ENCODE results near the gene SIAE. TPM values are rescaled to one million over a fixed set of nuclear protein-coding genes. Genes with fewer than 3 reads are reported as not detected.

SIAE gene
- total RNA-seq, 3 donors from 2014 or later (not counting 1 experiment from before 2014, with no cell fraction given), result 2.5 to 5.4 (median 2.5) TPM

GRCh38 chr11:124699547-124699946, 26.0 kb upstream of the SIAE start:
- 71% methylated on average over 1 of the region's 1 CpG for WGBS (ENCODE audit: insufficient coverage)
- H3K36me3 ChIP-seq (ENCODE audit: control insufficient read depth, insufficient read depth, low read length), result no peaks in the 10 kb centered on the region
- DNase-seq (no peak), ATAC-seq (no peak)
- peaks cover 3% of the 10 kb centered on the region for H3K27me3 ChIP-seq (ENCODE audit: control insufficient read depth, insufficient read depth, low read length)
- Mint-ChIP-seq H3K27me3 (ENCODE audit: low read depth in 2 of 2) (peaks cover 26 to 31% of the 10 kb centered on the region in 2 donors), H3K4me1 (no peaks in the 10 kb centered on the region), H3K36me3 (no peaks in the 10 kb centered on the region), H3K27ac (no peak overlapping the region), H3K4me3 (no peak overlapping the region), H3K9me3 (no peaks in the 10 kb centered on the region)
- no peaks in the 10 kb centered on the region for H3K9me3 ChIP-seq (ENCODE audit: control insufficient read depth, insufficient read depth, low read length)
- no peak for TF ChIP-seq CTCF (IDR thresholded peaks at IDR 0.05)
- no peak overlapping the region for H3K4me3 ChIP-seq (ENCODE audit: low read length)
- intact Hi-C loops (cut with micrococcal nuclease), result no loop called here
- H3K27ac ChIP-seq (ENCODE audit: low read length), result no peak overlapping the region
- no peaks in the 10 kb centered on the region for H3K4me1 ChIP-seq (ENCODE audit: control insufficient read depth, insufficient read depth, low read length)

- Histone ChIP-seq H3K36me3 (ENCODE audit: control insufficient read depth, insufficient read depth, low read length) (no peaks in the 10 kb centered on the region), H3K9me3 (ENCODE audit: control insufficient read depth, insufficient read depth, low read length) (no peaks in the 10 kb centered on the region), H3K4me1 (ENCODE audit: control insufficient read depth, insufficient read depth, low read length) (no peaks in the 10 kb centered on the region), H3K27me3 (ENCODE audit: control insufficient read depth, insufficient read depth, low read length) (no peaks in the 10 kb centered on the region), H3K27ac (ENCODE audit: low read length) (no peak overlapping the region), H3K4me3 (ENCODE audit: low read length) (no peak overlapping the region)
- peaks cover 7 to 24% of the 10 kb centered on the region in 2 donors for H3K27me3 Mint-ChIP-seq (ENCODE audit: low read depth in 2 of 2)
- H3K4me3 Mint-ChIP-seq, result no peak overlapping the region
- no peaks in the 10 kb centered on the region for H3K9me3 Mint-ChIP-seq
- WGBS (ENCODE audit: insufficient coverage), result no CpG with 5 or more reads among the region's 2 CpGs
- ATAC-seq (no peak), DNase-seq (no peak)
- intact Hi-C loops (cut with micrococcal nuclease), result no loop called here
- H3K4me1 Mint-ChIP-seq, result no peaks in the 10 kb centered on the region
- H3K36me3 Mint-ChIP-seq, result no peaks in the 10 kb centered on the region
- TF ChIP-seq CTCF (IDR thresholded peaks at IDR 0.05), result no peak
- no peak overlapping the region for H3K27ac Mint-ChIP-seq
These were observed 19.6 kb upstream of the SIAE start for GRCh38 chr11:124693142-124693541.

GRCh38 chr11:124682443-124682842, 8.9 kb upstream of the SIAE start:
- Mint-ChIP-seq H3K4me1 (no peaks in the 10 kb centered on the region), H3K27ac (no peak overlapping the region), H3K27me3 (ENCODE audit: low read depth in 2 of 2) (peaks cover 27 to 46% of the 10 kb centered on the region in 2 donors), H3K36me3 (peaks cover 15% of the 10 kb centered on the region), H3K9me3 (peaks cover 2 to 11% of the 10 kb centered on the region in 2 donors), H3K4me3 (no peak overlapping the region)
- H3K4me1 ChIP-seq (ENCODE audit: control insufficient read depth, insufficient read depth, low read length), result no peaks in the 10 kb centered on the region
- H3K36me3 ChIP-seq (ENCODE audit: control insufficient read depth, insufficient read depth, low read length), result no peaks in the 10 kb centered on the region
- no peak for DNase-seq
- H3K9me3 ChIP-seq (ENCODE audit: control insufficient read depth, insufficient read depth, low read length), result peaks cover 11% of the 10 kb centered on the region
- no peak for ATAC-seq
- intact Hi-C loops (cut with micrococcal nuclease), result no loop called here
- TF ChIP-seq CTCF (IDR thresholded peaks at IDR 0.05), result no peak
- WGBS (ENCODE audit: insufficient coverage), result 100% methylated on average over 1 of the region's 1 CpG
- no peak overlapping the region for H3K27ac ChIP-seq (ENCODE audit: low read length)
- no peaks in the 10 kb centered on the region for H3K27me3 ChIP-seq (ENCODE audit: control insufficient read depth, insufficient read depth, low read length)
- H3K4me3 ChIP-seq (ENCODE audit: low read length), result no peak overlapping the region

GRCh38 chr11:124681421-124681820, 7.9 kb upstream of the SIAE start:
- Mint-ChIP-seq H3K4me3 (no peak overlapping the region), H3K27ac (no peak overlapping the region), H3K4me1 (no peaks in the 10 kb centered on the region), H3K36me3 (peaks cover 15% of the 10 kb centered on the region), H3K27me3 (ENCODE audit: low read depth in 2 of 2) (peaks cover 25 to 35% of the 10 kb centered on the region in 2 donors), H3K9me3 (peaks cover 2 to 8% of the 10 kb centered on the region in 2 donors)
- no peaks in the 10 kb centered on the region for H3K36me3 ChIP-seq (ENCODE audit: control insufficient read depth, insufficient read depth, low read length)
- H3K4me3 ChIP-seq (ENCODE audit: low read length), result no peak overlapping the region
- intact Hi-C loops (cut with micrococcal nuclease), result no loop called here
- DNase-seq, result no peak
- no peaks in the 10 kb centered on the region for H3K4me1 ChIP-seq (ENCODE audit: control insufficient read depth, insufficient read depth, low read length)
- no CpG with 5 or more reads among the region's 2 CpGs for WGBS (ENCODE audit: insufficient coverage)
- H3K9me3 ChIP-seq (ENCODE audit: control insufficient read depth, insufficient read depth, low read length), result peaks cover 11% of the 10 kb centered on the region
- no peaks in the 10 kb centered on the region for H3K27me3 ChIP-seq (ENCODE audit: control insufficient read depth, insufficient read depth, low read length)
- no peak overlapping the region for H3K27ac ChIP-seq (ENCODE audit: low read length)
- no peak for TF ChIP-seq CTCF (IDR thresholded peaks at IDR 0.05)
- no peak for ATAC-seq

All from natural killer cell (primary cell).